Activated CD8-positive, alpha-beta memory T cell treated with anti-CD3 and anti-CD28 coated beads for 1 hour (primary cell): ENCODE results near the gene MAD1L1.
"Not testable (repeated sequence)": the region's sequence is repeated elsewhere in the genome, so short reads cannot be mapped to it uniquely, and the experiment has no call there.

Experiments used
- DNase-seq, 2 donors: peaks; one replicate each; pipeline ENCODE4 v3.0.0-alpha.2; 2020; ENCODE audit warnings: low read depth in 1 of 2; ENCODE audit errors: extremely low read depth in 1 of 2

The MAD1L1 gene

GRCh38 chr7:2037808-2038522 is 194.8 kb downstream of the MAD1L1 start:
- no peak for DNase-seq

GRCh38 chr7:2037301-2037807 is 195.4 kb downstream of the MAD1L1 start:
- peak in 1 of 2 donors; percentile 45 for DNase-seq

- no peak for DNase-seq
Measured at GRCh38 chr7:2036786-2037185, 196.0 kb downstream of the MAD1L1 start.

GRCh38 chr7:2036201-2036600 is 196.5 kb downstream of the MAD1L1 start:
- DNase-seq = not testable (repeated sequence)

- no peak for DNase-seq
Measured at GRCh38 chr7:2034291-2035201, 198.2 kb downstream of the MAD1L1 start.

- no peak for DNase-seq
Measured at GRCh38 chr7:2033586-2034135, 199.1 kb downstream of the MAD1L1 start.

- no peak for DNase-seq
Measured at GRCh38 chr7:2032876-2033407, 199.8 kb downstream of the MAD1L1 start.

GRCh38 chr7:2032030-2032875 is 200.5 kb downstream of the MAD1L1 start:
- DNase-seq = no peak

- no peak for DNase-seq
Measured at GRCh38 chr7:2031451-2031845, 201.3 kb downstream of the MAD1L1 start.

GRCh38 chr7:2030475-2031450 is 202.0 kb downstream of the MAD1L1 start:
- no peak for DNase-seq

GRCh38 chr7:2029936-2030335 is 202.8 kb downstream of the MAD1L1 start:
- DNase-seq = no peak

- no peak for DNase-seq
Measured at GRCh38 chr7:2029211-2029905, 203.4 kb downstream of the MAD1L1 start.

GRCh38 chr7:2028733-2029132 is 204.0 kb downstream of the MAD1L1 start:
- no peak for DNase-seq

GRCh38 chr7:2025188-2025587 is 207.6 kb downstream of the MAD1L1 start:
- DNase-seq = no peak

- DNase-seq = no peak
Measured at GRCh38 chr7:2024567-2024918, 208.2 kb downstream of the MAD1L1 start.

- no peak for DNase-seq
Measured at GRCh38 chr7:2023877-2024566, 208.7 kb downstream of the MAD1L1 start.

GRCh38 chr7:2022737-2023250 is 210.0 kb downstream of the MAD1L1 start:
- no peak for DNase-seq

- DNase-seq = no peak
Measured at GRCh38 chr7:2022021-2022409, 210.7 kb downstream of the MAD1L1 start.
